Measurements from ENCODE around the gene HMCN1.

Gene HMCN1

DNA sequence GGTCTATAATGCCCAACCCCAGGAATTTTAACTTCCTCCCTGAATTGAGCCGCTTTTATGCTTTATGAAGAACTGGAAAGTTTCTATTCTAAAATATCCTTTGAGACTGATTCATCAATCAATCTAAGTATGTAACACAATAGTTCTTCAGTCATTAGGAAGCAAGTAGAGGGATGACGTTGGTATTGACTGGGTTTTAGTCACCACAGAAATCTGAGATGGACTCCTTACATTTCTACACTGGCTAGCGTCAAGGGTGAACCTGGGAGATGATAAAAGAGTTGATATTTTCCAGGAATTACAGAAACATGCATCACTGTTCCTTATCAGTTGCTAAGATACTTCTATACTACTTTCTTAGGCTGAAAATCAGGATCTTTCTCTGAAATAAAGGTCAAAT, 308.0 kb downstream of the HMCN1 start:
- H3K27ac Mint-ChIP-seq = no peak overlapping the region
- H3K4me3 Mint-ChIP-seq = no peak overlapping the region
- H3K9me3 Mint-ChIP-seq = no peaks in the 10 kb centered on the region
- H3K4me1 Mint-ChIP-seq (ENCODE audit: low read depth) = no peaks in the 10 kb centered on the region
- H3K36me3 Mint-ChIP-seq (ENCODE audit: low read depth) = no peaks in the 10 kb centered on the region
- no peaks in the 10 kb centered on the region for H3K27me3 Mint-ChIP-seq

- no peaks in the 10 kb centered on the region for H3K9me3 Mint-ChIP-seq
- no peaks in the 10 kb centered on the region for H3K36me3 Mint-ChIP-seq (ENCODE audit: low read depth)
- no peak overlapping the region for H3K4me3 Mint-ChIP-seq
- no peak overlapping the region for H3K27ac Mint-ChIP-seq
- no peaks in the 10 kb centered on the region for H3K27me3 Mint-ChIP-seq
- H3K4me1 Mint-ChIP-seq (ENCODE audit: low read depth) = no peaks in the 10 kb centered on the region
These were observed 309.1 kb downstream of the HMCN1 start for GRCh38 chr1:186043296-186043695.

GRCh38 chr1:186044079-186044685, 310.0 kb downstream of the HMCN1 start:
- Mint-ChIP-seq H3K27me3 (peaks cover 4% of the 10 kb centered on the region), H3K4me1 (ENCODE audit: low read depth) (no peaks in the 10 kb centered on the region), H3K36me3 (ENCODE audit: low read depth) (no peaks in the 10 kb centered on the region)

DNA sequence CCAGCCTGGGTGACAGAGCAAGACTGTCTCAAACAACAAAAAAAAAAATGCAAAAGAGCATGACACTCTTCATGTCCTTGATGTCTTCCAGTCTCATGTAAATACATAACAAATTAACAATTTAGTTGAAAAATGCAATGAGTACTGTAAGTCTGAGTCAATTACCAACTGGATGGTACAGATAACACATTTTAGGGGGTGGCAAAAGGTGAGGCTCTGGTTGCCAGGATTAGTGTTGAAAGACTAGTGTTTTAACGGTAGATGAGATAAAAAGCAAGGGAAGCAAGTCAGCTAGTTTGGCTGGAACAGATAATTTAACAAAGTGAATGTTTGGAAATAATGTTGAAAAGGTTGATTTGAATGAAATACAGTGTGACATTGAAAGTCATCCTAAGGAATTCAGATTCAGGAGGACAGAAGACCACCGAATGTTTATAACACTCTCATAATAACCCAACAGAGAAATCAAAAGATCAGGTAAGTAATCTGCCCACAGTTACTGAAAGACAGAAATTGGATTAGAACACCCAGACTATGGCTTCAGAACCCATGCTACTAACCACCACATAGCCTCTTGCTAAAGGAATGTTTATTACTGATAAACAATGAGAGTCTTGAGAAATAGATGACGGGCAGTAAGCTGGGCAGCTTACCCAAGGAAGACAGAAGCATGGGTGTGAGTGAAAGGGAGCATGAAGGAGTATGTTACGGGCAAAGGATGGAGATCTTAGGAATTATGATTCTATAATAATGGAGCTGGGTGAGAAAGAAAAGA, 312.4 kb downstream of the HMCN1 start:
- Mint-ChIP-seq H3K27ac (no peak overlapping the region), H3K4me1 (ENCODE audit: low read depth) (no peaks in the 10 kb centered on the region), H3K27me3 (peaks cover 4% of the 10 kb centered on the region), H3K36me3 (ENCODE audit: low read depth) (no peaks in the 10 kb centered on the region), H3K4me3 (no peak overlapping the region), H3K9me3 (no peaks in the 10 kb centered on the region)

More at GRCh38 chr1:186044079-186044685, 310.0 kb downstream of the HMCN1 start:
- Mint-ChIP-seq H3K27ac (no peak overlapping the region), H3K4me3 (no peak overlapping the region), H3K9me3 (no peaks in the 10 kb centered on the region)

GRCh38 chr1:186050360-186050759, 316.2 kb downstream of the HMCN1 start:
- no peaks in the 10 kb centered on the region for H3K4me1 Mint-ChIP-seq (ENCODE audit: low read depth)
- H3K36me3 Mint-ChIP-seq (ENCODE audit: low read depth) = no peaks in the 10 kb centered on the region
- H3K9me3 Mint-ChIP-seq = no peaks in the 10 kb centered on the region
- no peak overlapping the region for H3K27ac Mint-ChIP-seq
- H3K4me3 Mint-ChIP-seq = no peak overlapping the region
- H3K27me3 Mint-ChIP-seq = peaks cover 4% of the 10 kb centered on the region

DNA sequence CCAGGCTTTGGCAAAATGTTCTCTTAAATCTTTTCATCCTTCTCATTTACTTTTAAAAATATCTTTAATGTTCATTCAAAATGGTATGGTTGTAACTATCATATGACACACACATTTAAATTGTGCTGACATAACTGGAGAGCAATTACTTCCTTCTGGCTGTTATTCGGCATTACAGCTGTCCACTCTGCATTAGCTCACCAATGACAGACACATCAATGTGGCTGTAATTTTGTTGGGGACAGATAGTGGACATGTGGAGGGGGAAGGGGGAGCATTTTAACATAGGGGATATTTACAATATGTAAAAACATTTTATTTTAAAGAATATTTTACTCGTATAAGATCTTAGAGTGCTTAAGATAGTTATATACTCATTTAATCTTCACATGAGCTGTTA, 319.8 kb downstream of the HMCN1 start:
- no peaks in the 10 kb centered on the region for H3K9me3 Mint-ChIP-seq
- H3K36me3 Mint-ChIP-seq (ENCODE audit: low read depth) = no peaks in the 10 kb centered on the region
- no peak overlapping the region for H3K4me3 Mint-ChIP-seq
- H3K27ac Mint-ChIP-seq = no peak overlapping the region
- H3K4me1 Mint-ChIP-seq (ENCODE audit: low read depth) = no peaks in the 10 kb centered on the region
- H3K27me3 Mint-ChIP-seq = peaks cover 2% of the 10 kb centered on the region

DNA sequence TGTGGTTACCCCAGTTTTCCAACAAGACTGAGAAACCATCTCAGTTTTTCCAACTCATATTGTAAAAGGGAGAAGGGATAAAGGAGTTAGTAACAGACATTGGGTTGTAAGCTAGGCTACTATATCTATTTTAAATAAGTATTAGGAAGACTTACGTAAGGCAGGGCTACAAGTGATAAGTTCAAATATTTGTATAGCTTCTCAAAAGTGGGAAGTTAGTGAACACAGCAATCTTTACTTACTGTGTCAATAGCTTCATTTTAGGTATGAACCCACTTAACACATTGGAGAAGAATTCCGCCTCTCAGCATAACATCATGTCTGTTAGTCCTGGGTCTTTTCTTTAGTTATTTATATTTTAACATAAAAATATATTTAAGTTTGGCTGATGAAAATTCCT, 320.7 kb downstream of the HMCN1 start:
- no peak overlapping the region for H3K4me3 Mint-ChIP-seq
- no peaks in the 10 kb centered on the region for H3K27me3 Mint-ChIP-seq
- no peaks in the 10 kb centered on the region for H3K36me3 Mint-ChIP-seq (ENCODE audit: low read depth)
- H3K4me1 Mint-ChIP-seq (ENCODE audit: low read depth) = no peaks in the 10 kb centered on the region
- H3K27ac Mint-ChIP-seq = no peak overlapping the region
- H3K9me3 Mint-ChIP-seq = no peaks in the 10 kb centered on the region

DNA sequence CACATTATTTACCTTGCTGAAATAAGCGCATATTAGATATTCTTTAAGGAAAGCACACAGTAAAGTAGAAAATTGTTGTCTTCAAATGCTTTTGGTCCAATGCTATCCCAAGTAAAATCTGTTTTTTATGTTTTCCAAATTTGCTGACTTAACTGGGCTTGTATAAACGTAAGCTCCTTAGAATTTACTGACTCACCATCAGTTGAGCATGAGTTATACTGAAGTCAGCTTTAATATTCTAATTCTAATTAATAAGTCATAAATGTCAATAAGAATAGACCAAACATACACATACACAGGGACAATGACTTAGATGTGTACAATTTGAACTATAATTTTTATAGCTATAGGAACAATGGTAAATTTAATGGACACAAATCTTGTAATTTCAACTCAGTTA, 321.7 kb downstream of the HMCN1 start:
- Mint-ChIP-seq H3K4me1 (ENCODE audit: low read depth) (no peaks in the 10 kb centered on the region), H3K9me3 (no peaks in the 10 kb centered on the region), H3K27me3 (no peaks in the 10 kb centered on the region), H3K4me3 (no peak overlapping the region), H3K36me3 (ENCODE audit: low read depth) (no peaks in the 10 kb centered on the region), H3K27ac (no peak overlapping the region)

DNA sequence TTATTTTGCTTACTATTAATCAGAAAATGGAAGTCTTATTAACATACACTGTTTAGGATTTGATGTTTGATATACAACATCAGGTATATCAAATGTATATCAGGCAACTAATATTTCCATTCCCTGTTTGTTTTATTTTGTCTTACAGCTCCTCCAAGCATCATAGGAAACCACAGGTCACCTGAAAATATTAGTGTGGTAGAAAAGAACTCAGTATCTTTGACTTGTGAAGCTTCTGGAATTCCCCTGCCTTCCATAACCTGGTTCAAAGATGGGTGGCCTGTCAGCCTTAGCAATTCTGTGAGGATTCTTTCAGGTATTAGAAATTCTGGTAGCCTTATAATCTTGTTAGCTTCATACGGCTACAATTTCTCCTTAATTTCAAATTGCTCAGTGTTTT, 322.9 kb downstream of the HMCN1 start:
- Mint-ChIP-seq H3K36me3 (ENCODE audit: low read depth) (no peaks in the 10 kb centered on the region), H3K27me3 (no peaks in the 10 kb centered on the region), H3K4me1 (ENCODE audit: low read depth) (no peaks in the 10 kb centered on the region), H3K9me3 (no peaks in the 10 kb centered on the region), H3K4me3 (no peak overlapping the region), H3K27ac (no peak overlapping the region)

- no peaks in the 10 kb centered on the region for H3K4me1 Mint-ChIP-seq (ENCODE audit: low read depth)
- H3K4me3 Mint-ChIP-seq = no peak overlapping the region
- H3K27ac Mint-ChIP-seq = no peak overlapping the region
- no peaks in the 10 kb centered on the region for H3K36me3 Mint-ChIP-seq (ENCODE audit: low read depth)
- no peaks in the 10 kb centered on the region for H3K27me3 Mint-ChIP-seq
- no peaks in the 10 kb centered on the region for H3K9me3 Mint-ChIP-seq
These were observed 325.1 kb downstream of the HMCN1 start for GRCh38 chr1:186059311-186059710.

DNA sequence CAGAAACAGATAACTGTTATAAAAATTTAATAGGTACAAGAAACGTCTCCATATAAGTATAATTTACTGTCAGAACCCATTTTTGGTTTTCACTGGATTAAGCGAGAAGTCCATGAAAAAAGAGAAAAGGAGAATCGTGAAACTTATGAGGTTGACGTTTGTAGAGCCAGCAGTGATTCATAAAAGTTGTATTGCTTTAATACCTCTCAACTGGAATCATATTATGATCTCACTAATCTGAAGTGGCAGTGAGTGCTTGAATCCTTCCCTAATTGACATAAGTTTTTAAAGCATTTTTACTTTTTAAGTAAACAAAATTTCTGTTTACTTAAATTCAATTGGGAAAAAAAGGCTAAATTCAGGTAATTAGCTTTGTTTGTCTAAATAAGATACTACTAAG, 325.6 kb downstream of the HMCN1 start:
- Mint-ChIP-seq H3K27ac (no peak overlapping the region), H3K4me1 (ENCODE audit: low read depth) (no peaks in the 10 kb centered on the region), H3K36me3 (ENCODE audit: low read depth) (no peaks in the 10 kb centered on the region), H3K4me3 (no peak overlapping the region), H3K27me3 (no peaks in the 10 kb centered on the region), H3K9me3 (no peaks in the 10 kb centered on the region)

- no peaks in the 10 kb centered on the region for H3K4me1 Mint-ChIP-seq (ENCODE audit: low read depth)
- no peaks in the 10 kb centered on the region for H3K36me3 Mint-ChIP-seq (ENCODE audit: low read depth)
- H3K4me3 Mint-ChIP-seq = no peak overlapping the region
- no peaks in the 10 kb centered on the region for H3K9me3 Mint-ChIP-seq
- no peak overlapping the region for H3K27ac Mint-ChIP-seq
- H3K27me3 Mint-ChIP-seq = no peaks in the 10 kb centered on the region
These were observed 326.0 kb downstream of the HMCN1 start for GRCh38 chr1:186060226-186060625.

GRCh38 chr1:186063091-186063657, 329.0 kb downstream of the HMCN1 start:
- H3K27me3 Mint-ChIP-seq = no peaks in the 10 kb centered on the region

GRCh38 chr1:186066411-186066810, 332.2 kb downstream of the HMCN1 start:
- peaks cover 11% of the 10 kb centered on the region for H3K27me3 Mint-ChIP-seq
- no peak overlapping the region for H3K4me3 Mint-ChIP-seq
- no peaks in the 10 kb centered on the region for H3K36me3 Mint-ChIP-seq (ENCODE audit: low read depth)
- no peak overlapping the region for H3K27ac Mint-ChIP-seq
- no peaks in the 10 kb centered on the region for H3K9me3 Mint-ChIP-seq
- H3K4me1 Mint-ChIP-seq (ENCODE audit: low read depth) = no peaks in the 10 kb centered on the region

More at GRCh38 chr1:186063091-186063657, 329.0 kb downstream of the HMCN1 start:
- H3K4me3 Mint-ChIP-seq = no peak overlapping the region
- no peaks in the 10 kb centered on the region for H3K4me1 Mint-ChIP-seq (ENCODE audit: low read depth)
- H3K9me3 Mint-ChIP-seq = no peaks in the 10 kb centered on the region
- H3K27ac Mint-ChIP-seq = no peak overlapping the region
- H3K36me3 Mint-ChIP-seq (ENCODE audit: low read depth) = no peaks in the 10 kb centered on the region

DNA sequence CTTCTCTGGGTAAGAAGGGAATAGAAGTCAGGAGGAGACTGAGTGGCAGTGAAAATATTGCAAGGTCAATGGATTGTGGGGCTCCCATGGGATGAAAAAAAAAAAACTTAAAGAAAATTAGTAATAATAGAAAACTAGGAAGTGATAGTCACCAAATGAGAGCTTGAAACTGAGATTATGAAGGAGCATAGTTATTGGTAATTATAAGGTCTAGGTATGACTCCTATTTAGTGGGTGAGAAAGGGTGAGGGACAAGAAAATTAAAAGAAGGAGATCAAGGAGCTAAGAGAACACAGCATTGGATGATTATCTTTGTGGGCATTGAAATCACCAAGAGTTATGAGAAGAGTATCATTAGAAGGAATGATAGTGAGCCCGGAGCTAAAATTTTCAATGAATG, 339.5 kb downstream of the HMCN1 start:
- Mint-ChIP-seq H3K27me3 (peaks cover 14% of the 10 kb centered on the region), H3K9me3 (no peaks in the 10 kb centered on the region), H3K4me1 (ENCODE audit: low read depth) (no peaks in the 10 kb centered on the region), H3K36me3 (ENCODE audit: low read depth) (no peaks in the 10 kb centered on the region), H3K4me3 (no peak overlapping the region), H3K27ac (no peak overlapping the region)
